GM06990 (cell line): ENCODE data around the gene EME2.
"Not testable (repeated sequence)": the region's sequence is repeated elsewhere in the genome, so short reads cannot be mapped to it uniquely, and the experiment has no call there.

Source experiments
- DNase-seq: peaks from one replicate; pipeline ENCODE4 v3.0.0-alpha.2; 2011; ENCODE audit not compliant: insufficient read length; ENCODE audit errors: extremely low read depth
- H3K27me3 ChIP-seq: replicated peaks from 2 replicates; pipeline ENCODE4 v1.6.0; 2011; ENCODE audit warnings: low read length; ENCODE audit not compliant: control insufficient read depth, insufficient read depth
- H3K36me3 ChIP-seq: 2 replicates; pipeline ENCODE4 v1.5.1; 2011; ENCODE audit warnings: low read length; ENCODE audit not compliant: control insufficient read depth, insufficient read depth
- H3K4me3 ChIP-seq: replicated peaks from 2 replicates; pipeline ENCODE4 v1.5.1; 2011; ENCODE audit warnings: low read depth, mild to moderate bottlenecking, control low read depth, low read length
- TF ChIP-seq, protein P1 (sequence below): IDR thresholded peaks from 2 replicates; pipeline ENCODE4 v1.5.1; 2011; ENCODE audit warnings: low read length, control low read depth, mild to moderate bottlenecking, inconsistent platforms; ENCODE audit not compliant: insufficient read depth, poor library complexity, severe bottlenecking

The EME2 gene

DNA sequence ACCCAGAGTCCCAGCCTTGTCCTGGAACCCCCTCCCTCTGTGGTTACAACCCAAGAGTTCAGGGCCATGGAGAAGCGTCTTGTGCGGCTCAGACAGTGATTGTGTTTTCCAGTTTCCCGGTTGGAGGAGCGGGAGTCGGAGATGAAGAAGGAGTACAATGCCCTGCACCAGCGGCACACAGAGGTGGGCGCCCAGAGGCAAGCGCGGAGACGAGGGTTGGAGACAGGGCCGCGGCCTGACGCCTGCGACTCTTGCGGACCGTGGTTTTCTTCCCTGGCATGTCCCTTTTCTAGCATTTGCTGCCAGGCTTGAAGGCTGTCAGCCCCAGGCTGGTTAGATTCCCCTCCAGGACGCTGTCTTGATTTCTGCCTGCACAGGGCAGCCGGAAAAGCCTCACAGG, 43.6 kb upstream of the EME2 start:
- H3K36me3 ChIP-seq, result peaks cover 46% of the 10 kb centered on the region
- H3K27me3 ChIP-seq, result no peaks in the 10 kb centered on the region
- no peak for DNase-seq
- TF ChIP-seq, protein P1, sequence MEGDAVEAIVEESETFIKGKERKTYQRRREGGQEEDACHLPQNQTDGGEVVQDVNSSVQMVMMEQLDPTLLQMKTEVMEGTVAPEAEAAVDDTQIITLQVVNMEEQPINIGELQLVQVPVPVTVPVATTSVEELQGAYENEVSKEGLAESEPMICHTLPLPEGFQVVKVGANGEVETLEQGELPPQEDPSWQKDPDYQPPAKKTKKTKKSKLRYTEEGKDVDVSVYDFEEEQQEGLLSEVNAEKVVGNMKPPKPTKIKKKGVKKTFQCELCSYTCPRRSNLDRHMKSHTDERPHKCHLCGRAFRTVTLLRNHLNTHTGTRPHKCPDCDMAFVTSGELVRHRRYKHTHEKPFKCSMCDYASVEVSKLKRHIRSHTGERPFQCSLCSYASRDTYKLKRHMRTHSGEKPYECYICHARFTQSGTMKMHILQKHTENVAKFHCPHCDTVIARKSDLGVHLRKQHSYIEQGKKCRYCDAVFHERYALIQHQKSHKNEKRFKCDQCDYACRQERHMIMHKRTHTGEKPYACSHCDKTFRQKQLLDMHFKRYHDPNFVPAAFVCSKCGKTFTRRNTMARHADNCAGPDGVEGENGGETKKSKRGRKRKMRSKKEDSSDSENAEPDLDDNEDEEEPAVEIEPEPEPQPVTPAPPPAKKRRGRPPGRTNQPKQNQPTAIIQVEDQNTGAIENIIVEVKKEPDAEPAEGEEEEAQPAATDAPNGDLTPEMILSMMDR, result no peak
- no peak overlapping the region for H3K4me3 ChIP-seq

DNA sequence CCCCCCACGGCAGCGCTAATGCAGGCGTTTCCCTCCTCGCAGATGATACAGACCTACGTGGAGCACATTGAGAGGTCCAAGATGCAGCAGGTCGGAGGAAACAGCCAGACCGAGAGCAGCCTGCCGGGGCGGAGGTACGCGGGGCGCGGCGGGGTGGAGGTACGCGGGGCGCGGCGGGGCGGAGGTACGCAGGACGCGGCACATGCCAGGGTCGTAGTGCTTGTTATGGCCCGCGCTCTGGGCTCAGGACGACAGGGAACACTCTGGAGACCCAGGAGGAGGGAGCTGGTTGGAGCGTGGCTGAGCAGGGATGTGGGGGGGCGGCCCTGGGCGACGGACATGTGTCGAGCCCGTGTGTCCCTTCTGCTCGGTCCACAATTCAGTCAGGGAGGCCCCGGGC, 43.2 kb upstream of the EME2 start:
- no peaks in the 10 kb centered on the region for H3K27me3 ChIP-seq
- H3K4me3 ChIP-seq, result no peak overlapping the region
- TF ChIP-seq, protein P1, result no peak
- no peak for DNase-seq
- H3K36me3 ChIP-seq, result peaks cover 45% of the 10 kb centered on the region

DNA sequence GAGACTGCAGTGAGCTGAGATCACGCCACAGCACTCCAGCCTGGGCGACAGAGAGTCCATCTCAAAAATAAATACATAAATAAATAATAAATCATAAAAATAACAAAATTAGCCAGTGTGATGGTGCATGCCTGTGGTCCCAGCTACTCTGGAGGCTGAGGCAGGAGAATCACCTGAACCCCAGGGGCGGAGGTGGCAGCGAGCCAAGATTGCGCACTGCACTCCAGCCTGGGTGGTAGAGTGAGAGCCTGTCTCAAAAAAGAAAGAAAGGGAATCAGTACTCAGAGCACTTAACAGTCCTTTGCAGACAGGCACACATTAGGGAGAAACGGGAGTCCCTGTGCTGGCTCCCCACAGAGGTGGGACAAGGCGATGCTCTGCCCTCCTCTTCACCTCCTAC, 41.5 kb upstream of the EME2 start:
- DNase-seq, result no peak
- Histone ChIP-seq H3K36me3 (peaks cover 43% of the 10 kb centered on the region), H3K27me3 (no peaks in the 10 kb centered on the region)

DNA sequence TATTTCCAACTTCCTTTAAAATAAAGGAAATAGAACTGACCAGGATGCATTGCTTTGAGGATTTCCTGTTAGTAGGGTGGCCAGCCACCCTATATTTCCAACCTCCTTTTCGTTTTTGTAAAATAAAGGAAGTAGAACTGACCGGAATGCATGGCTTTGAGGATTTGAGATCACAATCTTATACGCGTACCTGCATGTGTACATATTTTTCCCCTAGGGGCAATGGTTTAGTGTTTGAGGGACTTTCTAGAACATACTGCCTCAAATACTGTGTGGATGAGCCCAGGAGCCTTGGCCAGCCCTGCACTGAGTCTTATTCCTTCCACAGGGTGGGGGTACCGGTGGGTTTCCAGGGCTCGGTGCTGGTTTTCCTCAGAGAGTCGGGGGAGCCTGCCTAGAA, 41.0 kb upstream of the EME2 start:
- Histone ChIP-seq H3K4me3 (no peak overlapping the region), H3K27me3 (no peaks in the 10 kb centered on the region), H3K36me3 (peaks cover 42% of the 10 kb centered on the region)
- DNase-seq, result no peak
- TF ChIP-seq, protein P1, result no peak

More for the DNA sequence above, 41.5 kb upstream of the EME2 start:
- TF ChIP-seq, protein P1, result no peak
- no peak overlapping the region for H3K4me3 ChIP-seq

DNA sequence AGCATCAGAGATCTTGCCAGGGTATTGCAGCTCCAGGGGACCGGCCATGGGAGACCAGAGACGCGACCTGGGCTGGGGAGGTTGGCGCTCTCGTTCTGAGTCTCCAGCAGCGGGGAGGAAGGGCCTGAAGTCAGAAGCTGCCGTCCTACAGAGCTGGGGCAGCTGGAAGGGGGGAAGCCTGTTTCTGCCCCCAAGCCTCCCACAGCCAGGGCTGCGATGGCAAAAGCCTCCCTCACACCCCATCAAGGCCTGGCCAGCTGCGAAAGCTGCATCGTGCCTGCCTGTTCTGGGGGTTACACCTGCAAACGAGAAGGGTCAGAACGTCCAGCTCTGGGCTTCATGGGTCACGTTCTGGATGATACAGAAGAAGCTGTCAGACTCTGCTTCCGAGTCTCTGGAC, 40.5 kb upstream of the EME2 start:
- TF ChIP-seq, protein P1, result no peak
- no peak for DNase-seq
- Histone ChIP-seq H3K36me3 (peaks cover 38% of the 10 kb centered on the region), H3K4me3 (no peak overlapping the region), H3K27me3 (no peaks in the 10 kb centered on the region)

DNA sequence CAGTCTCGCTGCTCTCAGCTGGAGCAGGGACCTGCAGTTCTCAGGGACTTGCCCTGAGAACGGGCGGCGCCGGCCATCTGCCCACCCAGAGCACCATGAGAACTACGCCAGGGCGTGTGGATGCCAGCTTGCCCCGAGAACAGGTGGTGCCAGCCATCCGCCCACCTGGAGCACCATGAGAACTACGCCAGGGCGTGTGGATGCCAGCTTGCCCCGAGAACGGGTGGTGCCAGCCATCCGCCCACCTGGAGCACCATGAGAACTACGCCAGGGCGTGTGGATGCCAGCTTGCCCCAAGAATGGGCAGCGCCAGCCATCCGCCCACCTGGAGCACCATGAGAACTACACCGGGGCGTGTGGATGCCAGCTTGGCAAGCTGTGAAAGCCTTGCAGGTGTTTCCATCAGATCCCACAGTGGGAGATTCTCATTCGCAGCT, 40.0 kb upstream of the EME2 start:
- H3K4me3 ChIP-seq, DNase-seq, H3K27me3 ChIP-seq: not testable (repeated sequence)
- peaks cover 35% of the 10 kb centered on the region for H3K36me3 ChIP-seq
